ENCODE data around the gene IMP4.

DNA sequence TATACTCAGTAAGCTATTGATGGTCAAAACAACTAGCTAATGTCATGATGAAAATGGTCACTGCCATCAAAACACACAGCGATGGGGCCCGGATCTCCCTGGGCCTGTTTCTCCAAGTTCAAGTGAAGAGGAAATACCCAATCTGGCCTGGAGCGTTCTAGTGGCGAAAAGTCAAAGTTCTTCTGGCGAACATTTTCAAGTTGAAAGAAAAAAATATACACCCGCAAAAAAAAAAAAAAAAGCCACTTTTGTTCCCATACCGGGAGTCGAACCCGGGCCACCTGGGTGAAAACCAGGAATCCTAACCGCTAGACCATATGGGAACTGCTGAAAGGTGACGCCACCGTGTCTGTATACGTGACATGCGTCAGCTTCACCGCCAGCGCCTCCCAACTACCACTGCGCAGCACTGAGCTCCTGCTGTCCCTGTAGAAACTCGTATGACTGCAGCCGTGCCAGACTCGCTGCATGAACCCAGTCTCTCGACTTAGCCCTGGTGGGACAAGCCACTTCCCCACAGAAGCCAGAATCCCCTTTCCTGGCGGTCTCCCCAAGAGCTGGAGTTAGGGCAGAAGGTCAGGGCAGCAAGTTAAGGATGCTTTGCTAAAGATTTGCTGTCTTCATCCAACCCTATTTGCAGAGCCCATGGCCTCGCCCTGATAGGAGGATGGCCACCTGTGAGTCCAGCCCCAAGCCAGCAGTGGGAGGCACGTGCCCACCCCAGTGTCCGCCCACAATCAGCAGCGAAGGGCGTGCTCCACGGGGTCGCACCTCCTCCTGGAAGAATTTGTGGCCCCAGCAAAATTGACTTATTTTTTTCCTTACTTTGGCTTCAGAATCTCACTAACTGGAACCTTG lies 5.6 kb upstream of the IMP4 start:
- TF ChIP-seq, protein P1, sequence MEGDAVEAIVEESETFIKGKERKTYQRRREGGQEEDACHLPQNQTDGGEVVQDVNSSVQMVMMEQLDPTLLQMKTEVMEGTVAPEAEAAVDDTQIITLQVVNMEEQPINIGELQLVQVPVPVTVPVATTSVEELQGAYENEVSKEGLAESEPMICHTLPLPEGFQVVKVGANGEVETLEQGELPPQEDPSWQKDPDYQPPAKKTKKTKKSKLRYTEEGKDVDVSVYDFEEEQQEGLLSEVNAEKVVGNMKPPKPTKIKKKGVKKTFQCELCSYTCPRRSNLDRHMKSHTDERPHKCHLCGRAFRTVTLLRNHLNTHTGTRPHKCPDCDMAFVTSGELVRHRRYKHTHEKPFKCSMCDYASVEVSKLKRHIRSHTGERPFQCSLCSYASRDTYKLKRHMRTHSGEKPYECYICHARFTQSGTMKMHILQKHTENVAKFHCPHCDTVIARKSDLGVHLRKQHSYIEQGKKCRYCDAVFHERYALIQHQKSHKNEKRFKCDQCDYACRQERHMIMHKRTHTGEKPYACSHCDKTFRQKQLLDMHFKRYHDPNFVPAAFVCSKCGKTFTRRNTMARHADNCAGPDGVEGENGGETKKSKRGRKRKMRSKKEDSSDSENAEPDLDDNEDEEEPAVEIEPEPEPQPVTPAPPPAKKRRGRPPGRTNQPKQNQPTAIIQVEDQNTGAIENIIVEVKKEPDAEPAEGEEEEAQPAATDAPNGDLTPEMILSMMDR (IDR thresholded peaks at IDR 0.05), result no peak
- no peak for TF ChIP-seq POLR2A (IDR thresholded peaks at IDR 0.05)

All from breast epithelium (tissue), 3 donors.